ENCODE results near the gene MPPED2. TPM values are rescaled to one million over a fixed set of nuclear protein-coding genes. Genes with fewer than 3 reads are reported as not detected.

MPPED2 gene
- total RNA-seq, 1 donor from 2014 or later: 25.9 TPM

- DNase-seq (ENCODE audit: low spot score, unreplicated experiment): no peak
- H3K27me3 Mint-ChIP-seq: peaks cover 29% of the 10 kb centered on the region
- H3K4me1 Mint-ChIP-seq (ENCODE audit: low read depth): peaks cover 23% of the 10 kb centered on the region
- no peaks in the 10 kb centered on the region for H3K9me3 Mint-ChIP-seq (ENCODE audit: low read depth)
- no peak overlapping the region for H3K27ac Mint-ChIP-seq
- no peak for TF ChIP-seq CTCF (IDR thresholded peaks at IDR 0.05; ENCODE audit: unreplicated experiment)
- peaks cover 14% of the 10 kb centered on the region for H3K36me3 Mint-ChIP-seq (ENCODE audit: insufficient read depth)
- H3K4me3 Mint-ChIP-seq (ENCODE audit: low read depth): no peak overlapping the region
Measured at GRCh38 chr11:30580573-30580972, 5.6 kb downstream of the MPPED2 start.

- Mint-ChIP-seq H3K9me3 (ENCODE audit: low read depth) (no peaks in the 10 kb centered on the region), H3K4me3 (ENCODE audit: low read depth) (no peak overlapping the region), H3K27me3 (peaks cover 29% of the 10 kb centered on the region), H3K27ac (no peak overlapping the region), H3K36me3 (ENCODE audit: insufficient read depth) (peaks cover 14% of the 10 kb centered on the region), H3K4me1 (ENCODE audit: low read depth) (peaks cover 22% of the 10 kb centered on the region)
- DNase-seq (ENCODE audit: low spot score, unreplicated experiment): no peak
- TF ChIP-seq CTCF (IDR thresholded peaks at IDR 0.05; ENCODE audit: unreplicated experiment): no peak
Measured at GRCh38 chr11:30579415-30580175, 6.6 kb downstream of the MPPED2 start.

GRCh38 chr11:30578406-30578805 is 7.7 kb downstream of the MPPED2 start:
- peaks cover 14% of the 10 kb centered on the region for H3K36me3 Mint-ChIP-seq (ENCODE audit: insufficient read depth)
- no peak overlapping the region for H3K4me3 Mint-ChIP-seq (ENCODE audit: low read depth)
- peaks cover 19% of the 10 kb centered on the region for H3K27me3 Mint-ChIP-seq
- H3K27ac Mint-ChIP-seq: no peak overlapping the region
- no peak for DNase-seq (ENCODE audit: low spot score, unreplicated experiment)
- peaks cover 17% of the 10 kb centered on the region for H3K4me1 Mint-ChIP-seq (ENCODE audit: low read depth)
- no peaks in the 10 kb centered on the region for H3K9me3 Mint-ChIP-seq (ENCODE audit: low read depth)
- no peak for TF ChIP-seq CTCF (IDR thresholded peaks at IDR 0.05; ENCODE audit: unreplicated experiment)

- H3K9me3 Mint-ChIP-seq (ENCODE audit: low read depth): no peaks in the 10 kb centered on the region
- H3K27me3 Mint-ChIP-seq: no peaks in the 10 kb centered on the region
- TF ChIP-seq CTCF (IDR thresholded peaks at IDR 0.05; ENCODE audit: unreplicated experiment): no peak
- peaks cover 16% of the 10 kb centered on the region for H3K36me3 Mint-ChIP-seq (ENCODE audit: insufficient read depth)
- H3K4me3 Mint-ChIP-seq (ENCODE audit: low read depth): no peak overlapping the region
- DNase-seq (ENCODE audit: low spot score, unreplicated experiment): no peak
- no peak overlapping the region for H3K27ac Mint-ChIP-seq
- peaks cover 2% of the 10 kb centered on the region for H3K4me1 Mint-ChIP-seq (ENCODE audit: low read depth)
Measured at GRCh38 chr11:30573951-30574350, 12.2 kb downstream of the MPPED2 start.

GRCh38 chr11:30568931-30569330 is 17.2 kb downstream of the MPPED2 start:
- Mint-ChIP-seq H3K36me3 (ENCODE audit: insufficient read depth) (peaks cover 13% of the 10 kb centered on the region), H3K27ac (no peak overlapping the region), H3K4me1 (ENCODE audit: low read depth) (peaks cover 5% of the 10 kb centered on the region), H3K4me3 (ENCODE audit: low read depth) (no peak overlapping the region), H3K9me3 (ENCODE audit: low read depth) (peaks cover 2% of the 10 kb centered on the region), H3K27me3 (no peaks in the 10 kb centered on the region)
- TF ChIP-seq CTCF (IDR thresholded peaks at IDR 0.05; ENCODE audit: unreplicated experiment): no peak
- DNase-seq (ENCODE audit: low spot score, unreplicated experiment): no peak
